ENCODE measurements around the gene XYLT1.

GRCh38 chr16:17151335-17151734 lies 319.4 kb downstream of the XYLT1 start:
- TF ChIP-seq SP1 (IDR thresholded peaks at IDR 0.05) (no peak), ELF4 (IDR thresholded peaks at IDR 0.05) (no peak), SUZ12 (IDR thresholded peaks at IDR 0.05) (no peak), L3MBTL2 (conservative IDR thresholded peaks at IDR 0.05) (no peak)
